A673 (cell line): ENCODE measurements around the gene PAQR7.

Source experiments
- EZH2 ChIP-seq: fragments of 200-600 bp; sonication (generic); IDR thresholded peaks from 2 replicates; pipeline ENCODE4 v1.6.1; 2017; ENCODE audit warnings: borderline replicate concordance, low read depth, mild to moderate bottlenecking, mixed read lengths, antibody characterized with exemption, low read length; ENCODE audit not compliant: poor library complexity, severe bottlenecking
- TF ChIP-seq, protein P1 (sequence below): fragments of 300-800, 200-600 bp; sonication (generic); conservative IDR thresholded peaks from 2 replicates; pipeline ENCODE4 v1.5.1; 2017; ENCODE audit warnings: low read depth, mild to moderate bottlenecking, antibody characterized with exemption, low read length, moderate library complexity, mixed read lengths

DNA sequence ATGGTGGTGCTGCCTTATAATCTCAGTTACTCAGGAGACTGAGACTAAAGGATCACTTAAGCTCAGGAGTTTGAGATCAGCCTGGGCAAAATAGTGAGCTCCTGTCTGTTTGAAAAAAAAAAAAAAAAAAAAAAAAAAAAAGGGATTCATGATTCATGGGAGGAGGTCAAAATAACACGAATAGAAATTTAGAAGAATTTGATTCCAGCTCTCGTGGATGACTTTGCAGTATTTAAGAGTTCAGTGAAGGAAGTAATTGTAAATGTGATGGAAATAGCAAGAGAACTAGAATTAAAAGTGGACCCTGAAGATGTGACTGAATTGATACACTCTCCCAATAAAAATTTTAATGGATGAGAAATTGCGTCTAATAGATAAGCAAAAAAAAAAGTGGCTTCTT, 32.0 kb downstream of the PAQR7 start:
- TF ChIP-seq, protein P1, sequence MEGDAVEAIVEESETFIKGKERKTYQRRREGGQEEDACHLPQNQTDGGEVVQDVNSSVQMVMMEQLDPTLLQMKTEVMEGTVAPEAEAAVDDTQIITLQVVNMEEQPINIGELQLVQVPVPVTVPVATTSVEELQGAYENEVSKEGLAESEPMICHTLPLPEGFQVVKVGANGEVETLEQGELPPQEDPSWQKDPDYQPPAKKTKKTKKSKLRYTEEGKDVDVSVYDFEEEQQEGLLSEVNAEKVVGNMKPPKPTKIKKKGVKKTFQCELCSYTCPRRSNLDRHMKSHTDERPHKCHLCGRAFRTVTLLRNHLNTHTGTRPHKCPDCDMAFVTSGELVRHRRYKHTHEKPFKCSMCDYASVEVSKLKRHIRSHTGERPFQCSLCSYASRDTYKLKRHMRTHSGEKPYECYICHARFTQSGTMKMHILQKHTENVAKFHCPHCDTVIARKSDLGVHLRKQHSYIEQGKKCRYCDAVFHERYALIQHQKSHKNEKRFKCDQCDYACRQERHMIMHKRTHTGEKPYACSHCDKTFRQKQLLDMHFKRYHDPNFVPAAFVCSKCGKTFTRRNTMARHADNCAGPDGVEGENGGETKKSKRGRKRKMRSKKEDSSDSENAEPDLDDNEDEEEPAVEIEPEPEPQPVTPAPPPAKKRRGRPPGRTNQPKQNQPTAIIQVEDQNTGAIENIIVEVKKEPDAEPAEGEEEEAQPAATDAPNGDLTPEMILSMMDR = no peak
- no peak for TF ChIP-seq EZH2
